Stimulated activated CD8-positive, alpha-beta memory T cell treated with anti-CD3 and anti-CD28 coated beads, Interleukin-7, amount 100 ng/mL, for 1 hour (primary cell): ENCODE data around the gene IL17RB.

ENCODE experiments used
- DNase-seq, 2 donors: peaks; one replicate each; pipeline ENCODE4 v3.0.0-alpha.2; 2020; ENCODE audit warnings: low read depth in 2 of 2

The IL17RB gene

DNA sequence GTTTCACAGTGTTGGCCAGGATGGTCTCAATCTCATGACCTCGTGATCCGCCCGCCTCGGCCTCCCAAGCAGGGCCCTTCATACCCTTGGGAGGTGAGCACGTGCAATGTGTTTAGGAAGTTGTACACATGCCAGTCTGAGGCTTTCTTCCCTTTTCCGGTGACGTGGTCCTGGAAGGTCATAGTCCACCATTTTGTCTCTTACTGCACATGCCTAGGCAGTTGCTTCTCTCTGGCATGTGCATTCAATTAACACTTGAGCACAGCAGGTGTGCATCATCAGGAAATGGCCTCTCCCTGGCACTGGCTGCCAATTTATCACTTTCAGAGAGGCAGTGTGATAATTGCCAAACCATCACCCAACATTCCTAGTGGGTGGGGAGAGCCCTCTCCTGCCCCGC lies 67.0 kb downstream of the IL17RB start:
- no peak for DNase-seq
